ENCODE measurements around the gene LRBA.

LRBA gene

GRCh38 chr4:150256841-150257730, 758.0 kb downstream of the LRBA start:
- DNase-seq: no peak

DNA sequence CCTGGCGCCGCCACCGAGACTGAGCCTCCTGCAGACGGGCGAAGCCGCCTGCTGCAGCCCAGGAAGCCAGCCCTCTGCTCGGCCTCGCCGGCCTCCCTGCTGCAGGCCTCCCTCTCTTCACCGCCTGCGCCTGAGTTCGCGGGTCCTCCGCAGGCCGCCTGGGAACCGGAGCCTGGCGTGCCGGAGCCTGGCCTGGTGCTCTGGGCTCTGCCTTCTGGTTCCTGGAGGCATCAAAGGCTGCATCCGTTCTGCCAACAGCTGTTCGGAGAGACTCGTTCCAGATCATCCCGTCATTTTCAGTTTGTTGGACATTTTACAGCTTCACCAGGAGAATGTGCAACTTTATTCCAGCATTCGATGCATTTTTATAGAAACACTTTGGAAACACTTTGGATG, 758.9 kb downstream of the LRBA start:
- no peak for DNase-seq

- no peak for DNase-seq
These were observed 759.4 kb downstream of the LRBA start for GRCh38 chr4:150255610-150256224.

- peak; percentile 62 for DNase-seq
These were observed 761.0 kb downstream of the LRBA start for GRCh38 chr4:150253965-150254630.

GRCh38 chr4:150253416-150253815, 761.7 kb downstream of the LRBA start:
- DNase-seq: no peak

DNA sequence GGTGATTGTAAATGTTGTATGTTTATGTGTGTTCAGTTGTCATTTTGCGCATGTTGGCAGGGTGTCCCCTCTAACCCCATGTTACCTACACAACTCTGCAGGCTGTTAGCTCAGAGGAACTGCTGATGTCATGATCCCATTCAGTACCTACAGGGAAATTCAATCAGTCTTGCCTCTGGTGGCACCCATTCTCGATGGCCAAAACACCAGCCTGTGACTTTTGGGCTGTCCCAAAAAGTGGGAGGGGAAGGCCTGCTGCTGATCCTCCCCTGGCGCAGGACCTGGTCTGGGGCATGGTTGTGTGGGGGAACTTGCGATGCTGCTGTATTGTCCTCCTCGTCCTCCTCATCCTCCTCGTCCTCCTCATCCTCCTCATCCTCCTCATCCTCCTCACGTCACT, 762.3 kb downstream of the LRBA start:
- no peak for DNase-seq

GRCh38 chr4:150252306-150252705, 762.8 kb downstream of the LRBA start:
- DNase-seq: no peak

- DNase-seq: peak; percentile 17
These were observed 763.3 kb downstream of the LRBA start for GRCh38 chr4:150251752-150252190.

DNA sequence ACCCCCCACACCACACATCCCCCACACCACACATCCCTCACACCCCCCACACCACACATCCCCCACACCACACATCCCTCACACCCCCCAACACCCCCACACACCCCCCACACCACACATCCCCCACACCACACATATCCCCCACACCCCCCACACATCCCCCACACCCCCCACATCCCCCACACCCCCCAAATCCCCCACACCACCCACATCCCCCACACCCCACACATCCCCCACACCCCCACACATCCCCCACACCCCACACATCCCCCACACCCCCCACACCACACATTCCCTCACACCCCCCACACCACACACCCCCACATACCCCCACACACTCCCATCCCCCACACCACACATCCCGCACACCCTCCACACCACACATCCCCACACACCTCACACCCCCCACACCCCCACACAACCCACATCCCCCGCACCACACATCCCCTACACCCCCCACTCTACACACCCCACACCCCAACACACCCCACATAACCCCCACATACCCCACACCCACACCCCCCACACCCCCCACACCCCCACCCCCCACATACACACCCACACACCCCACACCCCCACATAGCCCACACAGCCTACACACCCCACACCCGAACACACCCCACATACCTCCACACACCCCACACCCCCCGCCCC, 764.0 kb downstream of the LRBA start:
- no peak for DNase-seq

- no peak for DNase-seq
These were observed 764.6 kb downstream of the LRBA start for GRCh38 chr4:150250293-150250997.

DNA sequence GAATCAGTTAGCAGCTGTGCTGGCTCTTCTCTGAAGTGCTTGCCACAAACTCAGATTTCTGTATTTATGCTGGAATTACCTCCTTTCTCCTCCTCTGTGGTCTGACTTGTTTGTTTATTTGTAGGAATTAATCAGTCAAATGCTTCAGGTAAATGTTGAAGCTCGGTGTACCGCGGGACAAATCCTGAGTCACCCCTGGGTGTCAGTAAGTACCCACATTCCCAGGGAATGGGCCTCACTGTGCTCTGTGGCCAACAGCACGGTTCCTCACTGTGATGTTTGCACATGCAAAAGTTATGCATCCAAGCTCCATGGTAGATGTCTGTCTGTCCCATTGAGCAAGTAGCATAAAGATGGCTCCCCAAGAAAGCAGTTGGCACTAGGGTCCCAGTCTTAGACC, 766.9 kb downstream of the LRBA start:
- no peak for DNase-seq

DNA sequence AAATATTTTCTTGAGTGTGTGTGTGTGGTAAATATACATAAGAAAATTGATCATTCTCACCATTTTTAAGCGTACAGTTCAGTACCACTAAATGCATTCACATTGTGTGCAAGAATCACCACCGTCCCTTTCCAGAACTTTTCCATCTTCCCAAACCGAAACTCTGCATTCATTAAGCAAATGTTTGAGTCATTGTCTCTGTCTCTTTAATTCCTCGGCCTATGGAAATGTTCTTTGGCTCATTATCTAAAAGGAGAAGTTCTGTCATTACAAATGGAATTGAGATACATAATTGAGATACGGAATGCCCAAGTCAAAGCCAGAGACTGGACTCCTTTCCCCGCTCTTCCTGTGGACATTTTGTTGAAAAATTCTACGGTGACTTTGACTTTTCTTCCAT, 767.9 kb downstream of the LRBA start:
- DNase-seq: no peak

DNA sequence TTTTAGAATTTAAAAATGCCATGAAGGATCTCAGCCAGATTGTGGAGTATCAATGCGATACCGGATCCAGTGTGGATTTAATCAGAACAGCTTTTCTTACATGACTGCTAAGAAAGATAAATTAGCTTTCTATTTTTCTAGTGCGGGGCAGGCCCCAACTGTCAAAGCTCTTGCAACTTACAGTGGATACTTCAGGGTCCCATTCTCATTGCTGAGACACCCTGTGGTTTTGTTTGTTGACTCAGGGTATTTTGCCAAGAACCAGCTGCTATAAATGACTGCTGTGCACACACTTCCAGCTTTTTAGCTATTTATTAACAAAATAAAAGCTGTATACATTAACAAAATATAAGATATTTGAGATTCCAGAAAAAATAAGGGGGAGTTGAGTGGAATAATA, 770.5 kb downstream of the LRBA start:
- DNase-seq: peak; percentile 40

- no peak for DNase-seq
These were observed 771.2 kb downstream of the LRBA start for GRCh38 chr4:150243932-150244331.

GRCh38 chr4:150242820-150243458, 772.1 kb downstream of the LRBA start:
- DNase-seq: peak; percentile 46

- DNase-seq: no peak
These were observed 775.1 kb downstream of the LRBA start for GRCh38 chr4:150240011-150240410.

- no peak for DNase-seq
These were observed 776.5 kb downstream of the LRBA start for GRCh38 chr4:150238591-150238990.

DNA sequence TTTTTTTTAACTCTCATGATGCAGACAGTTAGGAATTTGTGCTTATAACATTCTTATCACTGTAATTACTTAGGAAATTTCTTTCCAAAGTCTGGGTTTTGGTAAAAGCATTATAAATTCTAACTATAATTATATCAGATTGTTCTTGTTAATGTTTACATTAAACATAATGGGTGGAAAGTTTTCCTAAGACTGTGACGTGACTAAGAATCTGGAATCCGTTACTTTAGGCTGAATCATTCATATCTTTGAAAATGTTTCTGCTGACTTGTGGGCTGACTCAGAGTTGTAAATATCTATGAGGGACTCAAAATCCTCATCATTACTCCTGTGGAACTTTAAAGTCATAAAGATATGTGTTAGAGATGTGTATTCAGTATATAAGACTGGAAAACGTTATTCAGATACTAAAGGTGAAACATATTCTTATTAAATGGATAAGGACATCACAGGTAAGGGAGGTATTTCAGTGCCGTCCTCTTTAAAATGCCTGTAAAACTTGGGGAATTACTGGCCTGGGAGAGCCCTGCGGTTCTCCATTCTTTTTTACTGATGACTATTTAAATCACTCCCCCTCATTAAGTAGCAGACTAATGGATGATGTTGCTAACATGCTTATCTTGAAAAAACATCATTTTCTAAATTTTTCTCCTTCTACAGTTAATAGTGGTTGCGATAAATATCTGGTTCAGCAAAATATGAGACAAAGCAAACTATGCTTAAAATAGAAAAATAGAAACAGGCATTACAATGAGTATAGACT, 777.8 kb downstream of the LRBA start:
- no peak for DNase-seq

GRCh38 chr4:150236626-150237025, 778.5 kb downstream of the LRBA start:
- DNase-seq: no peak

- DNase-seq: no peak
These were observed 779.2 kb downstream of the LRBA start for GRCh38 chr4:150235808-150236271.

DNA sequence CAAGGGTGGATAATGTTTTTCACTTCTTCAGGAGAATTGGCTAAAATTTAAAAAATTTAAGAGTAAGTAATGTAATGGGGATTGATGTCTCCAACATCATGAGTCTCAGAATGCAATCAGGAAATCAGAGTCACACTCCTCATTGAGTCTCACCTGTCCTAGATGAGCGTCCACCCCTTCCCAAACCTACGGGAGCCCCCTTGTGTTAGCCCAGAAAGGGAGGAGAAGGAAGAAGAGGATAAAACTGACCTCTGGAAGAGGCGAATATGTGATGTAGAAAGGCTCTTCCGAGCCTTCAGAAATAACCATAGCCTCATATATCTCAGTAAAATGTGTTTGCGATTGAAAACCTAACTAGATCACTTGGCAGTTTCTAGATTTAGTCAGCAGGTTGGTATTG, 779.8 kb downstream of the LRBA start:
- DNase-seq: no peak

Data from hematopoietic multipotent progenitor cell treated with erythropoietin and hydrocortisone succinate and interleukin-3 and kit ligand, for 4 days (in vitro differentiated cells).